Right lobe of liver (tissue), 6 donors: ENCODE data around the gene FLRT1. TPM values are rescaled to one million over a fixed set of nuclear protein-coding genes. Genes with fewer than 3 reads are reported as not detected.

ENCODE experiments used
- ATAC-seq, 4 donors: fragments of 200-7000 bp; cut with Tn5 transposase; one replicate each; pipeline ENCODE4 v1.9.1; 2020; ENCODE audit warnings: mild to moderate bottlenecking in 4 of 4, moderate library complexity in 4 of 4
- DNase-seq, 3 donors: peaks; one replicate each; pipeline ENCODE4 v3.0.0-alpha.2; 2020
- H3K27ac ChIP-seq, 3 donors: fragments of 200-600 bp; one replicate each; pipeline ENCODE4 v1.8.0; 2022
- H3K27me3 ChIP-seq, 2 donors: fragments of 200-600 bp; one replicate each; pipeline ENCODE4 v1.8.0; 2022
- H3K36me3 ChIP-seq, 4 donors: fragments of 200-600 bp; sonication (generic) in 1 of 4; one replicate each; pipeline versions ENCODE4 v1.5.1 to v1.8.0; 2017 to 2022; ENCODE audit warnings: control low read depth in 1 of 4
- H3K4me1 ChIP-seq, 4 donors: fragments of 200-600 bp; sonication (generic) in 1 of 4; one replicate each; pipeline versions ENCODE4 v1.5.1 to v1.8.0; 2017 to 2022; ENCODE audit warnings: control low read depth in 1 of 4
- H3K4me3 ChIP-seq, 3 donors: fragments of 200-600 bp; one replicate each; pipeline ENCODE4 v1.8.0; 2022
- H3K9me3 ChIP-seq, 4 donors: fragments of 200-600 bp; sonication (generic) in 1 of 4; one replicate each; pipeline versions ENCODE4 v1.5.1 to v1.8.0; 2017 to 2022; ENCODE audit warnings: control low read depth in 1 of 4
- CTCF ChIP-seq, 4 donors: fragments of 200-600 bp in 3 of 4; fragments of 450-650 bp in 1 of 4; IDR thresholded peaks; one replicate each; pipeline versions ENCODE4 v1.5.1 to v1.8.0; 2016 to 2022; ENCODE audit warnings: antibody characterized with exemption in 4 of 4, mild to moderate bottlenecking in 2 of 4
- POLR2A ChIP-seq: fragments of 450-650 bp; IDR thresholded peaks from one replicate; pipeline ENCODE4 v1.6.1; 2017; ENCODE audit warnings: antibody characterized with exemption, mild to moderate bottlenecking
- WGBS: methylation state at CpG from one replicate; pipeline ENCODE4 v1.1.6; 2018; ENCODE audit warnings: low coverage, low lambda C conversion rate; ENCODE audit not compliant: insufficient coverage; ENCODE audit errors: missing lambda C conversion rate; 5-methylcytosine and 5-hydroxymethylcytosine counted together
- intact Hi-C, 2 donors: fragments of 100-400 bp; cut with DNase I; formaldehyde crosslinking; loops; one replicate each; pipeline versions ENCODE4 v1.11.2 to v1.14.1; 2022
- total RNA-seq, 6 experiments: library from RNA; depleted of rRNA in 2 of 6; stranded (reverse); fragments of >200 nt in 2 of 6; fragmentation: NEBNext Ultra II Directional in 3 of 6; extraction: Animal tissue kit (Norgen Biotek cat#: 25700) in 3 of 6; gene quantifications; one replicate each; pipeline versions ENCODE4 v1.1.0 to v1.2.4, GENCODE V29; 2016 to 2023
- donor health status: DM: no; HTN: yes; CAD: no.
- donor health status: DM: no; HTN: no; CAD: no.
- donor health status: DM: no; HTN: no; CAD: no.
- donor health status: DM: no; HTN: yes; CAD: no.
- donor health status: DM: no; HTN: yes; CAD: no.

Gene FLRT1
- total RNA-seq, 6 experiments from 2014 or later = 0.12 TPM; not detected in 5

- H3K9me3 ChIP-seq = no peaks in the 10 kb centered on the region
- H3K4me3 ChIP-seq = no peak overlapping the region
- intact Hi-C loops = no loop called here
- no peak for TF ChIP-seq POLR2A
- TF ChIP-seq CTCF (IDR thresholded peaks at IDR 0.05) = no peak
- ATAC-seq (peak in 2 of 4 donors; percentile 4 to 9), DNase-seq (no peak)
- 93% methylated on average over 5 of the region's 16 CpGs for WGBS
- H3K27me3 ChIP-seq = no peaks in the 10 kb centered on the region
- no peaks in the 10 kb centered on the region for H3K36me3 ChIP-seq
- no peak overlapping the region for H3K27ac ChIP-seq
- H3K4me1 ChIP-seq = peaks cover 0 to 5% (median under 1%) of the 10 kb centered on the region in 4 donors
Measured at GRCh38 chr11:64013141-64013896, 22.4 kb upstream of the FLRT1 start.

GRCh38 chr11:64014356-64014755 lies 21.4 kb upstream of the FLRT1 start:
- no peak for TF ChIP-seq POLR2A
- no peak for TF ChIP-seq CTCF (IDR thresholded peaks at IDR 0.05)
- no peaks in the 10 kb centered on the region for H3K4me1 ChIP-seq
- no peaks in the 10 kb centered on the region for H3K36me3 ChIP-seq
- no peaks in the 10 kb centered on the region for H3K27me3 ChIP-seq
- H3K9me3 ChIP-seq = no peaks in the 10 kb centered on the region
- DNase-seq = no peak
- intact Hi-C loops = no loop called here
- no peak for ATAC-seq
- 95% methylated on average over 7 of the region's 11 CpGs for WGBS
- H3K27ac ChIP-seq = no peak overlapping the region
- no peak overlapping the region for H3K4me3 ChIP-seq

- no peaks in the 10 kb centered on the region for H3K4me1 ChIP-seq
- intact Hi-C loops = no loop called here
- no peak for DNase-seq
Measured at GRCh38 chr11:64015510-64015909, 20.2 kb upstream of the FLRT1 start.

GRCh38 chr11:64015935-64016845 lies 19.5 kb upstream of the FLRT1 start:
- ATAC-seq (no peak), DNase-seq (no peak)
- Histone ChIP-seq H3K36me3 (no peaks in the 10 kb centered on the region), H3K27me3 (no peaks in the 10 kb centered on the region), H3K4me1 (no peaks in the 10 kb centered on the region), H3K27ac (no peak overlapping the region), H3K9me3 (no peaks in the 10 kb centered on the region), H3K4me3 (no peak overlapping the region)
- no peak for TF ChIP-seq POLR2A
- no peak for TF ChIP-seq CTCF (IDR thresholded peaks at IDR 0.05)
- 93% methylated on average over 6 of the region's 35 CpGs for WGBS
- intact Hi-C loops = no loop called here

More at GRCh38 chr11:64015510-64015909, 20.2 kb upstream of the FLRT1 start:
- H3K27me3 ChIP-seq = no peaks in the 10 kb centered on the region
- 85% methylated on average over 13 of the region's 20 CpGs for WGBS
- no peak for TF ChIP-seq CTCF (IDR thresholded peaks at IDR 0.05)
- TF ChIP-seq POLR2A = no peak
- no peak overlapping the region for H3K27ac ChIP-seq
- H3K36me3 ChIP-seq = no peaks in the 10 kb centered on the region
- no peak overlapping the region for H3K4me3 ChIP-seq
- H3K9me3 ChIP-seq = no peaks in the 10 kb centered on the region
- ATAC-seq = no peak
